ENCODE measurements around the gene FZD8.

The FZD8 gene

GRCh38 chr10:35640951-35641675 is 983 bp downstream of the FZD8 start:
- no peak for FAIRE-seq

GRCh38 chr10:35640474-35640873 is 1.6 kb downstream of the FZD8 start:
- FAIRE-seq: no peak

- FAIRE-seq: no peak
Measured at GRCh38 chr10:35639728-35640401, 2.2 kb downstream of the FZD8 start.

GRCh38 chr10:35639021-35639727 is 2.9 kb downstream of the FZD8 start:
- no peak for FAIRE-seq

- no peak for FAIRE-seq
Measured at GRCh38 chr10:35638101-35638500, 4.0 kb downstream of the FZD8 start.

GRCh38 chr10:35637462-35637861 is 4.6 kb downstream of the FZD8 start:
- no peak for FAIRE-seq

- no peak for FAIRE-seq
Measured at GRCh38 chr10:35636956-35637355, 5.1 kb downstream of the FZD8 start.

- FAIRE-seq: peak; percentile 60
Measured at GRCh38 chr10:35635576-35635975, 6.5 kb downstream of the FZD8 start.

- FAIRE-seq: no peak
Measured at GRCh38 chr10:35633006-35633980, 8.8 kb downstream of the FZD8 start.

GRCh38 chr10:35632027-35632426 is 10.1 kb downstream of the FZD8 start:
- no peak for FAIRE-seq

- FAIRE-seq: no peak
Measured at GRCh38 chr10:35631404-35631803, 10.7 kb downstream of the FZD8 start.

GRCh38 chr10:35626971-35627507 is 15.1 kb downstream of the FZD8 start:
- FAIRE-seq: no peak

GRCh38 chr10:35614312-35614711 is 27.8 kb downstream of the FZD8 start:
- FAIRE-seq: no peak

- no peak for FAIRE-seq
Measured at GRCh38 chr10:35613597-35614226, 28.4 kb downstream of the FZD8 start.

- FAIRE-seq: no peak
Measured at GRCh38 chr10:35613107-35613440, 29.0 kb downstream of the FZD8 start.

GRCh38 chr10:35612385-35613106 is 29.6 kb downstream of the FZD8 start:
- no peak for FAIRE-seq

GRCh38 chr10:35611750-35612149 is 30.3 kb downstream of the FZD8 start:
- no peak for FAIRE-seq

GRCh38 chr10:35608328-35608672 is 33.8 kb downstream of the FZD8 start:
- FAIRE-seq: no peak

- no peak for FAIRE-seq
Measured at GRCh38 chr10:35607475-35608327, 34.4 kb downstream of the FZD8 start.

- FAIRE-seq: no peak
Measured at GRCh38 chr10:35606430-35606829, 35.7 kb downstream of the FZD8 start.

GRCh38 chr10:35605191-35605590 is 36.9 kb downstream of the FZD8 start, which contains the start of gene GJD4:
Gene GJD4 (plus strand): TSS chr10:35605341. CDS start chr10:35605568, 227 bp downstream.
- no peak for FAIRE-seq
